Breast epithelium (tissue), 3 donors: ENCODE data around the gene PTPRG.

Experiments
- CTCF ChIP-seq, 3 donors: fragments of 450-650 bp; IDR thresholded peaks; one replicate each; pipeline ENCODE4 v1.5.1; 2016 to 2017; ENCODE audit warnings: antibody characterized with exemption in 3 of 3, mild to moderate bottlenecking in 3 of 3, moderate library complexity in 3 of 3
- POLR2A ChIP-seq: fragments of 450-650 bp; IDR thresholded peaks from one replicate; pipeline ENCODE4 v1.6.1; 2016; ENCODE audit warnings: antibody characterized with exemption, mild to moderate bottlenecking, moderate library complexity
- POLR2AphosphoS5 ChIP-seq, 3 donors: sonication (generic); formaldehyde crosslinking; IDR thresholded peaks; one replicate each; pipeline ENCODE4 v1.6.1; 2017; ENCODE audit warnings: antibody characterized with exemption in 3 of 3

GRCh38 chr3:62248734-62249483 is 687.5 kb downstream of the PTPRG start:
- no peak for TF ChIP-seq POLR2AphosphoS5 (IDR thresholded peaks at IDR 0.05)
- no peak for TF ChIP-seq CTCF (IDR thresholded peaks at IDR 0.05)
- no peak for TF ChIP-seq POLR2A
